ENCODE results near the gene MYH7B. TPM values are rescaled to one million over a fixed set of nuclear protein-coding genes. Genes with fewer than 3 reads are reported as not detected.

MYH7B gene
- total and polyA plus RNA-seq, 2 donors (not counting 1 experiment from before 2014, with no cell fraction given) = 0.03 to 0.33 TPM

DNA sequence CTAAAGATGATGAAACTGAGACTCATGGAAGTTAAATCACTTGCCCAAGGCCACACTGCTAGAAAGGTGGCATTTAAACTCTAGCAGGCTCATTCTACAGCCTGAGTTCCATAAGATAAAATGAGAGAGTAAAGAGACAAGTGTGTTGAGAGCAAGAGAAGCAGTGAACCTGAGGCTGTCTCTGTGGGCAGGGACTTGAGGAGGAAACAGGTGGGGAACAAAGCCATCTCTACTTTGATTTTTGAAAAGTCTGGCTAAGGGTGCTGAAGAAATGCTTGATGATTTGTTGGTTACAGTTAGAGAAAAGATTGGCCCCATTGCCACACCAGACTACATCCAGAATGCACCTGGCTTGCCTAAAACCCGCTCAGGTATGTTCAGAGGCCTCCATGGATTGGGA is 29.1 kb upstream of the MYH7B start:
- DNase-seq (ENCODE audit: low read depth in 2 of 2) = no peak
- Histone ChIP-seq H3K4me1 (ENCODE audit: control insufficient read depth, extremely low read depth, insufficient read depth, low read length) (peaks cover 11% of the 10 kb centered on the region), H3K36me3 (ENCODE audit: control insufficient read depth, insufficient read depth, low read length) (peaks cover 26% of the 10 kb centered on the region), H3K4me2 (ENCODE audit: extremely low read depth, insufficient read depth, low read length) (no peak overlapping the region), H3K4me3 (replicated peaks in 1 of 4; ENCODE audit: control extremely low read depth in 1 of 4, insufficient read depth in 1 of 4, low read depth in 3 of 4, low read length in 4 of 4) (no peak overlapping the region), H3K27me3 (ENCODE audit: control insufficient read depth, insufficient read depth, low read length) (no peaks in the 10 kb centered on the region), H3K79me2 (ENCODE audit: control insufficient read depth, insufficient read depth, low read length) (no peaks in the 10 kb centered on the region), H3K9ac (ENCODE audit: insufficient read depth, low read length) (no peak overlapping the region), H2AFZ (ENCODE audit: low read length) (no peak overlapping the region), H3K27ac (ENCODE audit: insufficient read depth, low read length) (no peak overlapping the region), H4K20me1 (ENCODE audit: control insufficient read depth, extremely low read depth, insufficient read depth, low read length) (no peaks in the 10 kb centered on the region), H3K9me3 (ENCODE audit: control insufficient read depth, insufficient read depth, low read depth, low read length) (no peaks in the 10 kb centered on the region)
- TF ChIP-seq, protein P1, sequence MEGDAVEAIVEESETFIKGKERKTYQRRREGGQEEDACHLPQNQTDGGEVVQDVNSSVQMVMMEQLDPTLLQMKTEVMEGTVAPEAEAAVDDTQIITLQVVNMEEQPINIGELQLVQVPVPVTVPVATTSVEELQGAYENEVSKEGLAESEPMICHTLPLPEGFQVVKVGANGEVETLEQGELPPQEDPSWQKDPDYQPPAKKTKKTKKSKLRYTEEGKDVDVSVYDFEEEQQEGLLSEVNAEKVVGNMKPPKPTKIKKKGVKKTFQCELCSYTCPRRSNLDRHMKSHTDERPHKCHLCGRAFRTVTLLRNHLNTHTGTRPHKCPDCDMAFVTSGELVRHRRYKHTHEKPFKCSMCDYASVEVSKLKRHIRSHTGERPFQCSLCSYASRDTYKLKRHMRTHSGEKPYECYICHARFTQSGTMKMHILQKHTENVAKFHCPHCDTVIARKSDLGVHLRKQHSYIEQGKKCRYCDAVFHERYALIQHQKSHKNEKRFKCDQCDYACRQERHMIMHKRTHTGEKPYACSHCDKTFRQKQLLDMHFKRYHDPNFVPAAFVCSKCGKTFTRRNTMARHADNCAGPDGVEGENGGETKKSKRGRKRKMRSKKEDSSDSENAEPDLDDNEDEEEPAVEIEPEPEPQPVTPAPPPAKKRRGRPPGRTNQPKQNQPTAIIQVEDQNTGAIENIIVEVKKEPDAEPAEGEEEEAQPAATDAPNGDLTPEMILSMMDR (conservative IDR thresholded peaks at IDR 0.05 in 1 of 2, IDR thresholded peaks at IDR 0.05 in 1 of 2; ENCODE audit: low read depth in 1 of 2, low read length in 2 of 2) = no peak
- TF ChIP-seq EZH2 (IDR thresholded peaks at IDR 0.05; ENCODE audit: low read length, missing control alignments) = no peak

DNA sequence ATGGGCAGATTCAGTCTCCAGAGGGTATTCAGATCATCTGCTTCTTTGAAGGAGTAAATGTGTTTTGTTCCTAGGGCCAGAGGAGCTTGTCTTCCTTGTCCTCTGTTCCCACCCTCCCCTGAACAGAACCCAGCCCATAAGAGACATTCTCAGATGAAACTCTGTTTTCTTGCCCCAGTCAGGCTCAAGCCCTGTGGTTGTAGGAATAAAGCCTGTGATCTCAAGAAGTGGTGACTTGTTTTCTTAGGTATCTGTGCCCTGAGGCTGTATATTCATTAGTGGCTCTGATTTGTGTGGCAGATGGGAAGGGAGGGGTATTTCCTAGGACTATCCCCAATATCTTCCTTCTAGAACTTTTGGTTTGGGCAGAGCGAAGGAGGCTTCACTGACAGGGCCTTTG is 27.9 kb upstream of the MYH7B start:
- Histone ChIP-seq H3K36me3 (ENCODE audit: control insufficient read depth, insufficient read depth, low read length) (peaks cover 32% of the 10 kb centered on the region), H3K27me3 (ENCODE audit: control insufficient read depth, insufficient read depth, low read length) (no peaks in the 10 kb centered on the region), H3K9ac (ENCODE audit: insufficient read depth, low read length) (no peak overlapping the region), H3K4me3 (replicated peaks in 1 of 4; ENCODE audit: control extremely low read depth in 1 of 4, insufficient read depth in 1 of 4, low read depth in 3 of 4, low read length in 4 of 4) (no peak overlapping the region), H3K4me1 (ENCODE audit: control insufficient read depth, extremely low read depth, insufficient read depth, low read length) (peaks cover 3% of the 10 kb centered on the region), H2AFZ (ENCODE audit: low read length) (no peak overlapping the region), H3K27ac (ENCODE audit: insufficient read depth, low read length) (no peak overlapping the region), H3K9me3 (ENCODE audit: control insufficient read depth, insufficient read depth, low read depth, low read length) (no peaks in the 10 kb centered on the region), H4K20me1 (ENCODE audit: control insufficient read depth, extremely low read depth, insufficient read depth, low read length) (no peaks in the 10 kb centered on the region), H3K79me2 (ENCODE audit: control insufficient read depth, insufficient read depth, low read length) (no peaks in the 10 kb centered on the region), H3K4me2 (ENCODE audit: extremely low read depth, insufficient read depth, low read length) (no peak overlapping the region)
- no peak for DNase-seq (ENCODE audit: low read depth in 2 of 2)
- TF ChIP-seq, protein P1 (conservative IDR thresholded peaks at IDR 0.05 in 1 of 2, IDR thresholded peaks at IDR 0.05 in 1 of 2; ENCODE audit: low read depth in 1 of 2, low read length in 2 of 2) = no peak
- TF ChIP-seq EZH2 (IDR thresholded peaks at IDR 0.05; ENCODE audit: low read length, missing control alignments) = no peak

DNA sequence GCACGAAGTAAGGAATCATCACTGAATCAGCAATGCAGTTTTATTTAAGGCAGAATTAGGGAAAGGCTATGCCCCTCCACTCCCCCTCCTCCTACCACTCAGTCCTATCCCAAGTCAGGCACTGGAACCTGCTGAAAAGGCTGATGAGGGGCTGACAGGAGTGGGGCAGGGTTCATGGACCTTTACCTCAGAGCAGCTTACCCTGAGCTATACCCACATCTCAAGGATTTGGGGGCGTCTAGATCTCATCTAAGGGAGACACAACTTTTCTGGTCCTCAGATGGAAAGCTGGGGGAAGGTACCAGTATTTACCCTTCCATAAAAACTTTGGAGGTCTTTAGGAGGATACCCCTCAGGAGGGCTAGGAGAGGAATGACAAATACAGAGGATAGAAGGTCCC is 27.3 kb upstream of the MYH7B start:
- Histone ChIP-seq H2AFZ (ENCODE audit: low read length) (no peak overlapping the region), H3K27ac (ENCODE audit: insufficient read depth, low read length) (no peak overlapping the region), H3K79me2 (ENCODE audit: control insufficient read depth, insufficient read depth, low read length) (no peaks in the 10 kb centered on the region), H3K36me3 (ENCODE audit: control insufficient read depth, insufficient read depth, low read length) (peaks cover 32% of the 10 kb centered on the region), H4K20me1 (ENCODE audit: control insufficient read depth, extremely low read depth, insufficient read depth, low read length) (no peaks in the 10 kb centered on the region), H3K27me3 (ENCODE audit: control insufficient read depth, insufficient read depth, low read length) (no peaks in the 10 kb centered on the region), H3K9me3 (ENCODE audit: control insufficient read depth, insufficient read depth, low read depth, low read length) (no peaks in the 10 kb centered on the region), H3K4me2 (ENCODE audit: extremely low read depth, insufficient read depth, low read length) (no peak overlapping the region), H3K4me1 (ENCODE audit: control insufficient read depth, extremely low read depth, insufficient read depth, low read length) (no peaks in the 10 kb centered on the region), H3K9ac (ENCODE audit: insufficient read depth, low read length) (no peak overlapping the region), H3K4me3 (replicated peaks in 1 of 4; ENCODE audit: control extremely low read depth in 1 of 4, insufficient read depth in 1 of 4, low read depth in 3 of 4, low read length in 4 of 4) (no peak overlapping the region)
- TF ChIP-seq, protein P1 (conservative IDR thresholded peaks at IDR 0.05 in 1 of 2, IDR thresholded peaks at IDR 0.05 in 1 of 2; ENCODE audit: low read depth in 1 of 2, low read length in 2 of 2) = no peak
- TF ChIP-seq EZH2 (IDR thresholded peaks at IDR 0.05; ENCODE audit: low read length, missing control alignments) = no peak
- no peak for DNase-seq (ENCODE audit: low read depth in 2 of 2)
